Muscle of arm (tissue), 12 donors: ENCODE results near the gene TTC29. TPM values are rescaled to one million over a fixed set of nuclear protein-coding genes. Genes with fewer than 3 reads are reported as not detected.
"Not testable (repeated sequence)": the region's sequence is repeated elsewhere in the genome, so short reads cannot be mapped to it uniquely, and the experiment has no call there.

Experiments used
- DNase-seq: peaks from one replicate; pipeline ENCODE4 v3.0.0-alpha.2; 2013
- polyA plus RNA-seq, 12 donors: library from polyadenylated mRNA; unstranded; fragments of 120-200 nt; gene quantifications; one replicate each; pipeline ENCODE4 v1.2.1, GENCODE V29; 2013; ENCODE audit not compliant: insufficient read length in 12 of 12

Gene TTC29
- polyA plus RNA-seq, 12 donors = 0.09 to 0.22 (median 0.15) TPM; not detected in 6

- no peak for DNase-seq
These were observed 235.7 kb downstream of the TTC29 start for GRCh38 chr4:146709956-146710355.

GRCh38 chr4:146699910-146700309 lies 245.8 kb downstream of the TTC29 start:
- no peak for DNase-seq

DNA sequence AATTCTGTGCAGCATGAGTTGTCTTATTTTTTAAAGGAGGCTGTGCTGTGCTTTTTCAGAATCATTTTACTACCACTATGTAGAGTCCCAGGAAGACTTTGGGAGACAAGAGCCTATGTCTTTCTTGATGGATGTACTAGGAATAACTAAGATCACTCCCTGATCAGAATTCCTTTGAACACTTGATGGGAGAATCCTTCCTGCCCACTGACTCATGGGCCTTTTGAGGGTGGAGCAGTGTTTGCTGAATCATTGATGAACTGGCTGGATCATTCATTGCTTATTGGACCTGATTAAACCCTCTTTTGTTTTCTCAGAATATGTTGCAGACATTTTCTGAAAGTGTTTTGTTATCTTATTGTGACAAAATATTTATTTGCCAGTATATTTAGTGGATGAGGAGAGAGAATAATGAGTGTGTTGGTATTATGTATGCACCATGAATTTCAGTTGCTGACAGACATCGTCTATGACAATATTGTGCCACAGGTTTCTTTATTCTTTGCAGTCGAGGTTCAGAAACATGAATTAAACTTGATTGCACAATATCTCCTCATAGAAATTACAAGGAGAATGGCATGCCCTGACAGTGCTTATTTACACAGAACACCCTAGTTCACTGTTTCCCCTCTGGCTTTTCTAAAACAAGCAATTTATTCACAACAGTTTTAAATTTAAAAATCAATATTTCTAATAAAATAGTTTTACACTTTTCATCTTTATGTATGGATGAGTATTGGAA lies 270.7 kb downstream of the TTC29 start:
- no peak for DNase-seq

GRCh38 chr4:146663968-146664311 lies 281.7 kb downstream of the TTC29 start:
- DNase-seq = not testable (repeated sequence)

DNA sequence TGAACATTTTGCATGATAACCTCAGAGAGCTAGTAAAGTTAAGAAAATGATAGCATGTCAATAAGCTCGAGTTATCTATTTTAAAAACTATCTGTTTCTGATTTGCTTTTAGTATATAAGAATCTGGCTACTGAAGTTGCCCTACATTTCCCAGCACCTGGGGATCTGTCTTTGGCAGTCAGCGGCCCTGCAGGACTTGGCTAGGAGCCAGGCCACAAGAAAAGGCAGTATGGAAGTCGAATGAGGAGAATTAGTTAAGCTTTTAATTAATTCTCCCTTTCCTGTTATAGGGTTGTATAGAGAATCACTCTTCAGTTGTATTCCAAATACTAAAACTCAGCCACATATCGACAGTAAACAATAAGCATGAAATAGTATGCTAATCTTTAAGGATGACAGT lies 284.3 kb downstream of the TTC29 start:
- no peak for DNase-seq
